Omental fat pad (tissue), 4 donors: ENCODE results near the gene PEX16. TPM values are rescaled to one million over a fixed set of nuclear protein-coding genes. Genes with fewer than 3 reads are reported as not detected.

ENCODE experiments used
- ATAC-seq: fragments of 150-250 bp; one replicate; pipeline ENCODE4 v1.9.1; 2016; ENCODE audit warnings: mild to moderate bottlenecking, moderate library complexity; ENCODE audit not compliant: low FRiP score
- DNase-seq: peaks from one replicate; pipeline ENCODE4 v3.0.0-alpha.2; 2019; ENCODE audit warnings: low spot score
- total RNA-seq, 4 donors: library from RNA; depleted of rRNA; stranded (reverse); fragments of >200 nt; gene quantifications; one replicate each; pipeline ENCODE4 v1.1.0, GENCODE V29; 2016
- TF ChIP-seq, protein P1 (sequence below), 3 donors: fragments of 450-650 bp; IDR thresholded peaks; one replicate each; pipeline ENCODE4 v1.5.1; 2016 to 2017; ENCODE audit warnings: antibody characterized with exemption in 3 of 3, mild to moderate bottlenecking in 3 of 3, moderate library complexity in 2 of 3

Gene PEX16
- total RNA-seq, 4 donors from 2014 or later = 20.1 to 25.0 (median 22.8) TPM

GRCh38 chr11:45948356-45948755, 30.7 kb upstream of the PEX16 start:
- DNase-seq (no peak), ATAC-seq (no peak)
- TF ChIP-seq, protein P1, sequence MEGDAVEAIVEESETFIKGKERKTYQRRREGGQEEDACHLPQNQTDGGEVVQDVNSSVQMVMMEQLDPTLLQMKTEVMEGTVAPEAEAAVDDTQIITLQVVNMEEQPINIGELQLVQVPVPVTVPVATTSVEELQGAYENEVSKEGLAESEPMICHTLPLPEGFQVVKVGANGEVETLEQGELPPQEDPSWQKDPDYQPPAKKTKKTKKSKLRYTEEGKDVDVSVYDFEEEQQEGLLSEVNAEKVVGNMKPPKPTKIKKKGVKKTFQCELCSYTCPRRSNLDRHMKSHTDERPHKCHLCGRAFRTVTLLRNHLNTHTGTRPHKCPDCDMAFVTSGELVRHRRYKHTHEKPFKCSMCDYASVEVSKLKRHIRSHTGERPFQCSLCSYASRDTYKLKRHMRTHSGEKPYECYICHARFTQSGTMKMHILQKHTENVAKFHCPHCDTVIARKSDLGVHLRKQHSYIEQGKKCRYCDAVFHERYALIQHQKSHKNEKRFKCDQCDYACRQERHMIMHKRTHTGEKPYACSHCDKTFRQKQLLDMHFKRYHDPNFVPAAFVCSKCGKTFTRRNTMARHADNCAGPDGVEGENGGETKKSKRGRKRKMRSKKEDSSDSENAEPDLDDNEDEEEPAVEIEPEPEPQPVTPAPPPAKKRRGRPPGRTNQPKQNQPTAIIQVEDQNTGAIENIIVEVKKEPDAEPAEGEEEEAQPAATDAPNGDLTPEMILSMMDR (IDR thresholded peaks at IDR 0.05) = no peak

DNA sequence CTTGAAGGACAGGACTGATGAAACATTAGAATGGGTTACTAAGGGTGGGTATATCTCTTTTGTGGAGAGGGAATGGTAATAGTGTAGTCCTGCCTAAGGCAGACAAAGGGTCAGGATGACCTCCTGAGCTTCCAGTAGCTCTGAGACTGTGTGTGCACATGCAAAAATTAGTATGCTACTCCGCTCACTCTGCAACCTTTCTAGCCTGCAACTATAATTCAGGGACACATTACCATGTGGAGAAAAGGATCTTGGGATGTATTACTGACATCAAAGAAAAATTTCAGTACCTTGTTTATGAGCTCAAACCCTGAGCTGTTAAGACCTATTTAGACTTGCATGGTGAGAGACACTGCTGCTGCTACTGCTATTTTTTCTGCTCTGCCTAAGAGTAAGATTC, 30.2 kb upstream of the PEX16 start:
- TF ChIP-seq, protein P1 (IDR thresholded peaks at IDR 0.05) = no peak
- no peak for ATAC-seq
- no peak for DNase-seq

DNA sequence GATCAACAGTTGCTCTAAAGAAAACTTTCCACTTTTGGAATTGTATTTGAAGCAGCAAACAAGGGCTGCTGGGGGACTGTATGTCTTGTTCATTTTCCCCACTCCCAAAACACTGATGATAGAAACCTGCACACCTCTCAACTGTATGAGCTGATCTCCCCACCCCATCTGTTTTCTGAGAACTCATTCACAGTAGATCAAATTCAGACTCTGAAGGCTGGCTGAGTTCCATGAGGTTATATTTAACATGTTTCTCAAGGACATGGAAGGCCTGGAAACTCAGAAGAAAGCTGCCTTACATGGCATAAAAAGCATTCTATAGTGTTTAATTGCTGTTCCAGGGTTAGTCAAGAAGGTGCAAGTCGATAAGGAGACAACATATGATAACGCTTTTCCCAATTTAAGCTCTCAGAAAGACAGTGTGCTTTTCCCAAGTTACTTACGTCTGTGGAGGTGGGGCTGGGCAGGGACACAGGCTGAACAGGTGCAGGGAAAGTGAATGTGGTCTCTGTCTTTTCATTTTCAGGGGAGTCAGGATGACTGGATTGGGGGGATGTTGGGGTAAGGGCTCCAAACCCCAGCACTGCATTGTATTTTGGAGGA, 27.8 kb upstream of the PEX16 start:
- no peak for DNase-seq
- no peak for ATAC-seq
- TF ChIP-seq, protein P1 (IDR thresholded peaks at IDR 0.05) = no peak

DNA sequence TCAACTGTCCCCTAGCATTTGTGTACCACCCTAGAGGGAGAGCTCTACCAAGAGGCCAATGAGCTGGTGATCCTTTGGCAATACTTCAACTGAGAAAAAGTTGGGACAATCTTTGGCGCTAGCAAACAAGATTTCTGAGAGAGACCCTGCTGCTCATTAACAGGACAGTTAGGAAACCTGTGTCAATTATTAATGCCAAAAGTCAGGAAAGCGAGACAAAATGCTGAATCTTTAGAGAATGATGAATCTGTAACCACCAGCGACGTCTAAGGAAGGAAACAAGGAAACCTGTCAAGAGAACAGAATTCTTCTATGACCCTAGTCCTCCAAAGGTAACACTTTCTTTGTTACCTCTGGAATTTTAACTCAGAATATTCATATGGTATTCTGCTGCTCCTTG, 24.7 kb upstream of the PEX16 start:
- no peak for DNase-seq
- no peak for ATAC-seq
- TF ChIP-seq, protein P1 (IDR thresholded peaks at IDR 0.05) = no peak

- DNase-seq = no peak
- TF ChIP-seq, protein P1 (IDR thresholded peaks at IDR 0.05) = no peak
- ATAC-seq = no peak
These were observed 23.6 kb upstream of the PEX16 start for GRCh38 chr11:45941285-45941684.

- DNase-seq = no peak
- TF ChIP-seq, protein P1 (IDR thresholded peaks at IDR 0.05) = no peak
- no peak for ATAC-seq
These were observed 22.2 kb upstream of the PEX16 start for GRCh38 chr11:45939836-45940235.

GRCh38 chr11:45937916-45938315, 20.2 kb upstream of the PEX16 start:
- ATAC-seq (no peak), DNase-seq (no peak)
- TF ChIP-seq, protein P1 (IDR thresholded peaks at IDR 0.05) = no peak
